ENCODE data around the gene TRPM2.

The TRPM2 gene

DNA sequence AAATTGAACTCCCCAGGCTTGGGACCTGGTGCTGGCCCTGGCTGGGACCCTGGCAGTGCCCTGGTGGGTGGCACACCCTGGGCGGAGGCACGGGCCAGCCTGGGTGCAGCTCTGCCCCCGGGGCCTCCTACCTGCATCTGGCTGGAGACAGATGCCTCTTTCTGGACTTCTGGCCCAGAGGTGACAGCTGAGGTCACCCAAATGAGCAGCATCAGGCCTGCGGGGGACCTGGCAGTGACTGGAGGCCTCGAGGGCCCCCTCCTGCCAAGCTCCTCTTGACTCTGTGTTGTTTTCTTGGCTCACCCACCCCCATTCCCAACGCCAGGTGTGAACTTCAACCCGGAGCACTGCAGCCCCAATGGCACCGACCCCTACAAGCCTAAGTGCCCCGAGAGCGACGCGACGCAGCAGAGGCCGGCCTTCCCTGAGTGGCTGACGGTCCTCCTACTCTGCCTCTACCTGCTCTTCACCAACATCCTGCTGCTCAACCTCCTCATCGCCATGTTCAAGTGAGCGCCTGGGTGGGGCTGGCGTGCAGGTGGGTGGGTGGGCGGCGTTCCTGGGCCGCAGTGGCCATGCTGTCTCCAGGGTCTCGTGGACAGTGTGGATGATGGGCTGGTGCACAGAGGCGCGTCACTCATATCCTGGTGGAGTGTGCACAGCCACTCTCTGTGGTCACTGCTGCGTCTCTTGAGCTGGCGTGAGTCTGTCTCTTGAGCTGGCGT, 60.3 kb downstream of the TRPM2 start:
- TF ChIP-seq, protein P1, sequence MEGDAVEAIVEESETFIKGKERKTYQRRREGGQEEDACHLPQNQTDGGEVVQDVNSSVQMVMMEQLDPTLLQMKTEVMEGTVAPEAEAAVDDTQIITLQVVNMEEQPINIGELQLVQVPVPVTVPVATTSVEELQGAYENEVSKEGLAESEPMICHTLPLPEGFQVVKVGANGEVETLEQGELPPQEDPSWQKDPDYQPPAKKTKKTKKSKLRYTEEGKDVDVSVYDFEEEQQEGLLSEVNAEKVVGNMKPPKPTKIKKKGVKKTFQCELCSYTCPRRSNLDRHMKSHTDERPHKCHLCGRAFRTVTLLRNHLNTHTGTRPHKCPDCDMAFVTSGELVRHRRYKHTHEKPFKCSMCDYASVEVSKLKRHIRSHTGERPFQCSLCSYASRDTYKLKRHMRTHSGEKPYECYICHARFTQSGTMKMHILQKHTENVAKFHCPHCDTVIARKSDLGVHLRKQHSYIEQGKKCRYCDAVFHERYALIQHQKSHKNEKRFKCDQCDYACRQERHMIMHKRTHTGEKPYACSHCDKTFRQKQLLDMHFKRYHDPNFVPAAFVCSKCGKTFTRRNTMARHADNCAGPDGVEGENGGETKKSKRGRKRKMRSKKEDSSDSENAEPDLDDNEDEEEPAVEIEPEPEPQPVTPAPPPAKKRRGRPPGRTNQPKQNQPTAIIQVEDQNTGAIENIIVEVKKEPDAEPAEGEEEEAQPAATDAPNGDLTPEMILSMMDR (IDR thresholded peaks at IDR 0.05), result no peak

DNA sequence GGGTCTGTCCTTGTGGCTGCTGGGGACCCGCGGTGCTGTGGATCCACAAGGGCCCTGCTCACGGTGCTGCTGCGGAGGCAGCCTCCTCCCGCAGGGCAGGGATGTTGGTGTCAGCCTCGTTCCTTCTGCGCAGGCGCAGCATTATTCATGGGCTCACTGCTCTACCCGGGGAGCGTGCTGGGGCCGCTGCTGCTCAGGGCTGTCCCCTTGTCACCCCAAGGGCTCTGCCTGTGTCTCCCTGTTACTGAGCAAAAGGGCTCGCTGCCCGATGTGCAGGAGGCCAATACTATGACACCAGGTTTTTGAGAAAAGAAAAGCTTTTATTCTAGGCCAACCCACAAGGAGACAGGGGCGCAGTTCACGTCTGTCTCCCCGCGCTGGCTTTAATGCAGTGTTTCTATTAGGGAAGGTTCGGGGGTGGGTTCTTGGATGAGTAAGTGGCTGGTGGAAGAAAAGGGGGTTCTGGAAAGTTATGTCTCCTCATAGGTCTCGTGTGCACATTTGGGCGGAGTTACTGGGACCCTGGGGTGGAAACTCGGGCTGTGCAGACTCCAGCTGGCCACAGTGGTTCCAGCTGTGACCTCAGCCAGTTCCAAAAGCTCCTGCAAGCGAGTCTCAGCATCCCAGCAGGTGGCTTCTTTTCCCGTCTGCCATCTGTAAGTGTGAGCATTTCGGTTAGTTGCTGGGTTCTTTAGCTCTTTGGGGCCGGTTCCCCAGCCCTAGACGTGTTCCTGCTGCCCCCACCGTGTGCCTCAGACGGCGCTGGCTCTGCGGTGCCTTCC, 61.1 kb downstream of the TRPM2 start:
- TF ChIP-seq, protein P1 (IDR thresholded peaks at IDR 0.05), result no peak

DNA sequence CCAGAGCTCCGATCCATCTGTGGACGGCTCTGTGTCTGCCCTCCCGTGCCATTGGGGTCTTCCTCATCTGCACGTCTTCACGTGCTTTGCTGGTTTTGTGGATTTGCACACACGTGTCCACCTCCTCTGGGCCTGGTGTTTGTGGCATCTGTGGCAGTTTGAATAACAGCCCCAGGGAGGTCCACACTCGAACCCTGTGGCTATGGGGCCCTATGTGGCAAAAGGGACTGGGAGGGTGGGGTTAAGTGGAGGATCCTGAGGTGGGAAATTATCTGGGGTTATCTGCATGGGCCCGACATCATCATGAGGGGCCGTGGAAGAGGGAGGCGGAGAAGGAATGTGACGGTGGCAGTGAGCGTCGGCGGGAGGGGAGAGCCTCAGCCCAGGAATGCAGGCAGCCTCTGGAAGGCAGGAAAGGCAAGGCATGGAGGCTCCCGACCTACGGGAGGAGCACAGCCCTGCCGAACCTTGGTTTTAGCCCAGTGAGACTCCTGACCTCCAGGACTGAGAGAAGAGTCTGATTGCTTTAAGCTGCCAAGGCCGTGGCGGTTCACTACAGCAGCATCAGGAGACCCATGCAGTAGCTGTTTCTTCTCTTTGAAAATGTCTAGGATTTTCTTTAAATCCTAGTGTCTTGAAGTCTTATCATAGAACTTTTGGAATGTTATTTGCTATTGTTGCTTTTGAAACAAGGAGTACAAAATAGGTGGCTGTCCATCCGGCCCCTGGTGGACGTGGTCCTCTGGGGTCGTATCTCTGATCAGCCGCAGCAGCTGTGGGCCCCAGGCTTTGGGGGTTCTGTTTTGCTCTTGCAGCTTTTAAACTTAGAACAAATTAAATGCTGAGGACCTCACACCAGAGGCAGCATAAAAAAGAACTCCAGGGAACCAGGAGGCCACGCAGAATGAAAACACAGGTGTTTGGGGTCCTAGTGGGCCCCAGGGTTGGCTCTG, 61.9 kb downstream of the TRPM2 start:
- TF ChIP-seq, protein P1 (IDR thresholded peaks at IDR 0.05), result no peak

DNA sequence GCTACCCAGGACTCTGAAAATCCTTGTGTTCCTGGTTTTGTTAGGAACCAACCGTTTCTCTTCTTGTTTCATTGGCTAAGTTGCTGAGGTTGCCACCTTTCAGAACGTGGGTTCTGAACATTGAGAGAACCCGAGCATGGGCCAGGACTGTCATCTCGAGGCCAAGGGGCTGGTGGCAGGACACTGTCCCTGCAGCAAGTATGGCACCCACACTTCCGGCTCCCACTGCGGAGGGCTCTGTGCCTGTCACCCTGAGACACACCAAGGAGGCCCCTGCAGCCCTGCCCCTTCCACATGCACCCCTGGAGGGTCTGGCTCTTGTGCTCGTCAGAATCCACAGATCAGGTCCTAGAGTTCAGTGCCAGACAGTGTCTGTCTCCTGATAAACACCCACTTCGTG, 62.8 kb downstream of the TRPM2 start:
- TF ChIP-seq, protein P1 (IDR thresholded peaks at IDR 0.05), result no peak

DNA sequence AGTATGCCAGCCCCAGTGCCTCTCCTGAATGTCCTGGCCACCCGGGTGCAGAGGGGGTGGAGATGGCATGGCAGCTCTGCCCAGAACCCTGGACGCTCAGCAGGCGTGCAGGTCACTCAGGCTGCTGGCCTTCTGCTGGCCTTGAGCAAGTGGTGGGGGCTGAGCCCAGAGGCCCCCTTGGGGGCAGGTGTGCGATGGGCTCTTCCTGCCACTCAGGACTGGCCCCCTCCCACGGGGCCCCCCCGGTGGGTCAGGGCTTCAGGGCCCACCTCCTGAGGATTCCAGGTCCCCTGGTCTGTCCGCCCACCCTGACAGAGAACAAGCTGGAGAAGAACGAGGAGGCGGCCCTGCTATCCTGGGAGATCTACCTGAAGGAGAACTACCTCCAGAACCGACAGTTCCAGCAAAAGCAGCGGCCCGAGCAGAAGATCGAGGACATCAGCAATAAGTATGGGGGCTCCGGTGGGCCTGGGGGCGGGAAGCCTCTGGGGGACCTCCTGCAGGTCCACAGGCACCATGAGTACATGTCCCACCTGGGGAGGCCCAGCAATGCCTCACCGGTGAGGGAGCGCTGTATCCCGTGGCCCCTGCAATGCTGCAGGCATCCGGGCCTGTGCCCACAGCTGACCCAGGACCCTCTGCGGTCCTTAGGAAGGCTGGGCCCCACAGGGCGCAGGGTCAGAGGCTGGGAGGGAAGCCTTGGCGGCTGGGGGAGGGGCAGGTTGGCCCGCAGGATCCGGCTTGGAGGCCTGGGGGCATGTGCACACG, 64.9 kb downstream of the TRPM2 start:
- TF ChIP-seq, protein P1 (IDR thresholded peaks at IDR 0.05), result no peak

DNA sequence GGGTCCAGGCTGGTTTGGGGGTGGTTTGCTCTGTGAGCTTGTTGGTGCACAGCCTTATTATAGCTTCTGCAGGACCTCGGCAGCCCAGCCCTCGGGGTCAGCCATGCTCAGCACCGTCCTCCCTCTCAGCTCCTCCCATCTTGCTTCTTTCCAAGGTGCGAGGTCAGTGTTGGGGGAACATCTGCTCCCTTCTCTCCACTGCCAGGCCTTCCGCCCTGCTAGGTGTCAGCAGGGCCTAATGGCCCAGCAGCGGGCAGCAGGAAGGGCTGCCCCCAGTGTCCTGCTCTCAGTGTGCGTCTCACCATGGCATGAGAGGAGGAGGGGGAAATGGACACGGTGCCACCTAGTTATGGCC, 65.4 kb downstream of the TRPM2 start:
- TF ChIP-seq, protein P1 (IDR thresholded peaks at IDR 0.05), result no peak

DNA sequence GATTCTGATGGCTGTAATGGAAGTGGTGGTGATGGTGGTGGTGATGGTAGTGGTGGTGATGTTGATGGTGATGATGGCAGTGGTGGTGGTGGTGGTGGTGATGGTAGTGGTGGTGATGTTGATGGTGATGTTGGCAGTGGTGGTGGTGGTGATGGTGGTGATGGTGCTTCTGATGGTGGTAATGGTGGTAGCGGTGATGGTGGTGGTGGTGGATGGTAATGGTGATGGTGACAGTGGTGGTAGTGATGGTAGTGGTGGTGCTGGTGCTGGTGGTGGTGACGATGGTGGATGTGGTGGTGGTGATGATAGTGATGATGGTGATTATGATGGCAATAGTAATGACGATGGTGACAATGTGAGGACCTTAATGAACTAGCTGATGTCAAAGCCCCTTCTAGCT, 66.3 kb downstream of the TRPM2 start:
- TF ChIP-seq, protein P1 (IDR thresholded peaks at IDR 0.05), result no peak
